Upper lobe of left lung (tissue), 6 donors: ENCODE results near the gene ZXDC. TPM values are rescaled to one million over a fixed set of nuclear protein-coding genes. Genes with fewer than 3 reads are reported as not detected.

Experiments used
- ATAC-seq, 2 donors: fragments of 200-7000 bp; cut with Tn5 transposase; one replicate each; pipeline ENCODE4 v1.9.1; 2022; ENCODE audit warnings: mild to moderate bottlenecking in 2 of 2, moderate library complexity in 2 of 2; ENCODE audit not compliant: low FRiP score in 2 of 2
- DNase-seq, 2 donors: peaks; one replicate each; pipeline ENCODE4 v3.0.0-alpha.2; 2019 to 2020
- H3K27ac ChIP-seq, 4 donors: fragments of 200-600 bp; sonication (generic); one replicate each; pipeline ENCODE4 v1.5.1; 2016 to 2019
- H3K27me3 ChIP-seq, 4 donors: fragments of 200-600 bp; sonication (generic); one replicate each; pipeline ENCODE4 v1.5.1; 2017 to 2019
- H3K36me3 ChIP-seq, 4 donors: fragments of 200-600 bp; sonication (generic); one replicate each; pipeline ENCODE4 v1.5.1; 2016 to 2019
- H3K4me1 ChIP-seq, 4 donors: fragments of 200-600 bp; sonication (generic); one replicate each; pipeline ENCODE4 v1.5.1; 2018 to 2019
- H3K4me3 ChIP-seq, 4 donors: fragments of 200-600 bp; sonication (generic); one replicate each; pipeline ENCODE4 v1.5.1; 2017 to 2019; ENCODE audit warnings: mild to moderate bottlenecking in 2 of 4, moderate library complexity in 1 of 4
- H3K9me3 ChIP-seq, 4 donors: fragments of 200-600 bp; sonication (generic); one replicate each; pipeline ENCODE4 v1.5.1; 2018 to 2019
- EP300 ChIP-seq, 4 donors: sonication (generic); formaldehyde crosslinking; IDR thresholded peaks; one replicate each; pipeline ENCODE4 v1.5.1; 2017; ENCODE audit warnings: antibody characterized with exemption in 4 of 4, control low read depth in 2 of 4
- POLR2A ChIP-seq, 4 donors: fragments of 450-650 bp; IDR thresholded peaks; one replicate each; pipeline ENCODE4 v1.5.1; 2016 to 2017; ENCODE audit warnings: antibody characterized with exemption in 4 of 4, mild to moderate bottlenecking in 2 of 4
- POLR2AphosphoS5 ChIP-seq, 2 donors: sonication (generic); formaldehyde crosslinking; IDR thresholded peaks; one replicate each; pipeline ENCODE4 v1.5.1; 2017; ENCODE audit warnings: antibody characterized with exemption in 2 of 2
- WGBS, 2 donors: methylation state at CpG; one replicate each; pipeline ENCODE4 v1.1.5; 2017 to 2018; 5-methylcytosine and 5-hydroxymethylcytosine counted together
- total RNA-seq, 6 donors: library from RNA; depleted of rRNA in 4 of 6; stranded (reverse); fragments of >200 nt in 4 of 6; gene quantifications; one replicate each; pipeline versions ENCODE4 v1.1.0 to v1.2.1, GENCODE V29; 2016 to 2021
- TF ChIP-seq, protein P1 (sequence below), 6 experiments: fragments of 450-650 bp in 4 of 6; fragments of 200-600 bp in 2 of 6; sonication (generic) in 2 of 6; IDR thresholded peaks; one replicate each; pipeline ENCODE4 v1.5.1; 2016 to 2019; ENCODE audit warnings: antibody characterized with exemption in 6 of 6
- donor health status: DM: no; HTN: no; CAD: no; lungs with moderate emphysema.
- donor health status: DM: no; HTN: yes; CAD: no; lungs with severe emphysema.

The ZXDC gene
- total RNA-seq, 6 donors from 2014 or later: 35.9 to 112 (median 53.5) TPM

DNA sequence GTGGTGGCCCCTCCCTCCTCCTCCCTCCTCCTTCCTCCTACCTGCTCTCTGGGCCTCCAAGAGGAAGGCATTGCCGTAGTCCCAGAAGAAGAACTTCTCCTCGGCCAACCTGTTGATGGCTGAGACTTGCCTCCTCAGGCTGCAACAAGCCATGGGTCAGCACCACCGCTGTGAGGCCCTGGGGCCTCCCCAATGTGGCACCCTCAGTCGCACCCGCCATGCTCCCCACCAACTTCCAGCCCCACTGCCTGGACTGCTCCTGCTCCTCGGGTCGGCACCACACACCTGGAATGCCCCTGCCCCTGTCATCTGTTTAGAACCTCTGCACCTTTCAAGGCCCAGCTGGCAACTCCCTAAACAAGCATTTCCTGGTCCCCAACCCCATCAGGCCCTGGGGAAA lies 24.3 kb upstream of the ZXDC start:
- WGBS, 2 donors: 80 to 84% methylated on average over 4 to 6 of the region's 7 CpGs
- H3K9me3 ChIP-seq: no peaks in the 10 kb centered on the region
- no peaks in the 10 kb centered on the region for H3K27me3 ChIP-seq
- TF ChIP-seq, protein P1, sequence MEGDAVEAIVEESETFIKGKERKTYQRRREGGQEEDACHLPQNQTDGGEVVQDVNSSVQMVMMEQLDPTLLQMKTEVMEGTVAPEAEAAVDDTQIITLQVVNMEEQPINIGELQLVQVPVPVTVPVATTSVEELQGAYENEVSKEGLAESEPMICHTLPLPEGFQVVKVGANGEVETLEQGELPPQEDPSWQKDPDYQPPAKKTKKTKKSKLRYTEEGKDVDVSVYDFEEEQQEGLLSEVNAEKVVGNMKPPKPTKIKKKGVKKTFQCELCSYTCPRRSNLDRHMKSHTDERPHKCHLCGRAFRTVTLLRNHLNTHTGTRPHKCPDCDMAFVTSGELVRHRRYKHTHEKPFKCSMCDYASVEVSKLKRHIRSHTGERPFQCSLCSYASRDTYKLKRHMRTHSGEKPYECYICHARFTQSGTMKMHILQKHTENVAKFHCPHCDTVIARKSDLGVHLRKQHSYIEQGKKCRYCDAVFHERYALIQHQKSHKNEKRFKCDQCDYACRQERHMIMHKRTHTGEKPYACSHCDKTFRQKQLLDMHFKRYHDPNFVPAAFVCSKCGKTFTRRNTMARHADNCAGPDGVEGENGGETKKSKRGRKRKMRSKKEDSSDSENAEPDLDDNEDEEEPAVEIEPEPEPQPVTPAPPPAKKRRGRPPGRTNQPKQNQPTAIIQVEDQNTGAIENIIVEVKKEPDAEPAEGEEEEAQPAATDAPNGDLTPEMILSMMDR (IDR thresholded peaks at IDR 0.05): no peak
- TF ChIP-seq POLR2A (IDR thresholded peaks at IDR 0.05) (no peak), POLR2AphosphoS5 (IDR thresholded peaks at IDR 0.05) (no peak), EP300 (IDR thresholded peaks at IDR 0.05) (no peak)
- no peak overlapping the region for H3K27ac ChIP-seq
- ATAC-seq: no peak
- no peaks in the 10 kb centered on the region for H3K4me1 ChIP-seq
- no peak for DNase-seq
- no peaks in the 10 kb centered on the region for H3K36me3 ChIP-seq
- H3K4me3 ChIP-seq: no peak overlapping the region

DNA sequence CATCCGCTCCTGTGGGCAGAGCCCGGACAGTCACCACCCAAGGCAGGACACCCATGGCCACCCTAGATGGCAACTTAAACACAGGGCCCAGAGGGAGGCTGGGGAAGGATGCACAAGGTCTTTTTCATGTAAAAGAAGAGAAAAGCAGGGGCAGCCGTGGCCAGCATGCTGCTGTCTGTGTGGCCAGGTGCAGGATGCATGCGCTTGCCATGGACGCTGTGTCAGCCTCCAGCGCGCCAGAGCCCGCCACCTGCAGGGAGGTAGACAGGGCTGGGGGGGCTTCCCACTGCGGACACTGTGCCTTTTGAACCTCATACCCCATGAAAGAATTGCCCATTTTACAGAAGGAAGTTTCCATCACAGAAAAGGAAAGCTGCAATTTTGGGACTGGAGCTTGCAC lies 23.7 kb upstream of the ZXDC start:
- Histone ChIP-seq H3K36me3 (no peaks in the 10 kb centered on the region), H3K4me1 (no peaks in the 10 kb centered on the region), H3K9me3 (no peaks in the 10 kb centered on the region), H3K27ac (no peak overlapping the region), H3K4me3 (no peak overlapping the region), H3K27me3 (no peaks in the 10 kb centered on the region)
- no peak for DNase-seq
- TF ChIP-seq EP300 (IDR thresholded peaks at IDR 0.05) (no peak), POLR2AphosphoS5 (IDR thresholded peaks at IDR 0.05) (no peak), POLR2A (IDR thresholded peaks at IDR 0.05) (no peak)
- TF ChIP-seq, protein P1 (IDR thresholded peaks at IDR 0.05): no peak
- ATAC-seq: no peak
- 95 to 96% methylated on average over 6 to 9 of the region's 9 CpGs for WGBS, 2 donors

DNA sequence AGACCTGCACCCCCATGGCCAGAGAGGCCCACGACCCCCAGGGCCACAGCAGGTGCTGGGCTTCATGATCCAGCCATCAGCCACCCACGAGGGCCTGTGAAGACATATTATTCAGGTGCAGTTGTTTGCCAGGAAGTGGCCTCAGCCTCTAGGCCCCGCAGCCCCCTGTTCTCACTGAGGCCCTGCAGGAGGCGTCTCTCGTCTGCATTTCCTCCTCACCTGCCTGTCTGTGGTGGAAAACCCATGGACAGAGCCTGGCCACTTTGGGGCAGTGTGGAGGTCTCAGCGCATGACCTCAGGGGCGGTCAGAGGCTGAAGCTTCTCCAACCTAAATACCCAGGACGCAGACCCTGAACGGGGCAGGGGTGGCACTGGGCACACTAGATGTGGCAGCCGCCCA lies 23.2 kb upstream of the ZXDC start:
- Histone ChIP-seq H3K4me1 (no peaks in the 10 kb centered on the region), H3K27ac (no peak overlapping the region), H3K36me3 (no peaks in the 10 kb centered on the region), H3K9me3 (no peaks in the 10 kb centered on the region), H3K27me3 (no peaks in the 10 kb centered on the region), H3K4me3 (no peak overlapping the region)
- TF ChIP-seq, protein P1 (IDR thresholded peaks at IDR 0.05): no peak
- TF ChIP-seq EP300 (IDR thresholded peaks at IDR 0.05) (no peak), POLR2AphosphoS5 (IDR thresholded peaks at IDR 0.05) (no peak), POLR2A (IDR thresholded peaks at IDR 0.05) (no peak)
- no peak for DNase-seq
- no peak for ATAC-seq
- WGBS, 2 donors: 70 to 78% methylated on average over 10 of the region's 10 CpGs

DNA sequence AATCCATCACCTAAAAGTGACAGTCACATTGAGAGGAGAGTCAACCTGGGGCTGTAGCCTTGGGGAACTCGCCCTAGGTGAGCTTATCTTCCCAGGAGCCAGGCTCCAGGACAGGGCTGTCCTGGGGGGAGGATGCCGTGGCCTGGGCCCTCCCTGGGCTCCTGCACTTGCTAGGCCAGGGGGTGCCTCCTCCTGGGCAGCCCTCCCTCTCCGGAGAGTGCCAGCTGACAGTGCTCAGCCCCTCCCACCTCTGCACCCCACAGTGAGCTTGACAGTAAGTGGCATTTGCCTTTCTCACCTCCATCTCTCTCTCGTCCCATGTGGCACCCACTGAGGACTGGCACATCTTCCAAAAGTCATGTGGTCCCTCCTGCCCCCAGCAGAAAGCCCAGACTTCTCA lies 22.8 kb upstream of the ZXDC start:
- TF ChIP-seq POLR2A (IDR thresholded peaks at IDR 0.05) (no peak), POLR2AphosphoS5 (IDR thresholded peaks at IDR 0.05) (no peak), EP300 (IDR thresholded peaks at IDR 0.05) (no peak)
- TF ChIP-seq, protein P1 (IDR thresholded peaks at IDR 0.05): no peak
- ATAC-seq (no peak), DNase-seq (no peak)
- H3K27ac ChIP-seq: no peak overlapping the region
- no peak overlapping the region for H3K4me3 ChIP-seq
- H3K4me1 ChIP-seq: no peaks in the 10 kb centered on the region
- no peaks in the 10 kb centered on the region for H3K36me3 ChIP-seq
- H3K9me3 ChIP-seq: no peaks in the 10 kb centered on the region
- no peaks in the 10 kb centered on the region for H3K27me3 ChIP-seq
- 81 to 100% methylated on average over 2 to 4 of the region's 4 CpGs for WGBS, 2 donors

DNA sequence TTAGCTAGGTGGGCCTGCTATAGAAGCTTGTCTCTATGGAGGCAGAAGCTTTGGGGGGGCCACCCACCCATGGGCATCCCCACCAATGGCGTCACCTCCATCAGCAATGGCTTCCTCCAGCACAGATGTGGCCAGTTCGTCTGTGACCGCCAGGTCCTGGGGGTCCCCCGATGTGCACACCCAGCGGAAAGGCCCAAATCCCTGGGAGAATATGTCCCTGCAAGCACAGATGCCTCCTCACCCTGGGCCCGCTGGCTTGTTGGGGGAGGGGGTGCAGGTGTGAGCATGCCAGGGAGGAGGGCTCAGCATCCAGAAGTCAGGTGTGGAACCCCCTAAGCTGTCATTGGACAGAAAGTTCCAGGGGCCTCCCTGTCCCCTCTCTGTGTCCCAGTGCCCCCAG lies 22.3 kb upstream of the ZXDC start:
- no peaks in the 10 kb centered on the region for H3K27me3 ChIP-seq
- no peaks in the 10 kb centered on the region for H3K4me1 ChIP-seq
- ATAC-seq (no peak), DNase-seq (no peak)
- H3K36me3 ChIP-seq: no peaks in the 10 kb centered on the region
- no peak for TF ChIP-seq EP300 (IDR thresholded peaks at IDR 0.05)
- no peak for TF ChIP-seq POLR2A (IDR thresholded peaks at IDR 0.05)
- 75 to 94% methylated on average over 4 to 5 of the region's 6 CpGs for WGBS, 2 donors
- H3K9me3 ChIP-seq: no peaks in the 10 kb centered on the region
- no peak overlapping the region for H3K27ac ChIP-seq
- no peak overlapping the region for H3K4me3 ChIP-seq
